ENCODE data around the gene KRTAP9-8. TPM values are rescaled to one million over a fixed set of nuclear protein-coding genes. Genes with fewer than 3 reads are reported as not detected.

The KRTAP9-8 gene
- total and polyA plus RNA-seq, 2 of the 4 experiments (the other 2 are of a cell fraction) = not detected

DNA sequence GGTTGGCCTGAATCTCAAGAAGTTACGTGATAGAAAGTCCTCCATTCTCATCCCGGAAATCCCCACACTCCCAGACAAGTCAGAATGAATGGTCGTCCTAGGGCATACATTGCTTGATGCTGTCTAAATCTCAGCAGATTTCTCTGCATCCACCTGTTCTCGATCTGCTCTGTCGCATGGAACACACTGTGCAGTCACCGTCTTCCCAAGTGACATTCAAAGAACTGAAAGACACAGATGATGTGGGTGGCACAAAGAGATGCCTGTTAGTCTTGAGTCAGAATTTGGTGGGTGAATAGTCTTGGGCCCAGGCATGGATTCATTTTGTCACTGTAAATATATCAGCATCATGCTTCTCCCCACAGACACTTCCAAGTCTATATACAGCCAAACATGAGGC lies 6.1 kb upstream of the KRTAP9-8 start:
- Histone ChIP-seq H2BK5ac (ENCODE audit: low read depth, low read length, poor library complexity, severe bottlenecking) (no peak overlapping the region), H3K4me2 (ENCODE audit: low read depth, low read length) (no peak overlapping the region), H3K23ac (ENCODE audit: low read depth, low read length) (no peak overlapping the region), H3K36me3 (ENCODE audit: control insufficient read depth, insufficient read depth, low read length) (no peaks in the 10 kb centered on the region), H3K4ac (ENCODE audit: low read depth, low read length) (no peak overlapping the region), H3K56ac (ENCODE audit: extremely low read depth, insufficient read depth, low read length) (no peak overlapping the region), H3K9me3 (ENCODE audit: control insufficient read depth, insufficient read depth, low read length) (no peaks in the 10 kb centered on the region), H3K4me3 (ENCODE audit: insufficient read depth, low read depth, low read length) (no peak overlapping the region), H3K9me1 (ENCODE audit: insufficient read depth, low read length) (no peaks in the 10 kb centered on the region), H3K79me1 (ENCODE audit: low read depth in 1 of 2, low read length in 2 of 2) (no peaks in the 10 kb centered on the region), H3K4me1 (ENCODE audit: control insufficient read depth, insufficient read depth, low read length) (no peaks in the 10 kb centered on the region), H2AFZ (replicated peaks; ENCODE audit: low read length, poor library complexity) (no peak overlapping the region), H3K9ac (ENCODE audit: low read depth, low read length) (no peak overlapping the region), H2AK9ac (replicated peaks; ENCODE audit: low read depth, low read length, poor library complexity) (no peak overlapping the region), H3K27me3 (ENCODE audit: control insufficient read depth, insufficient read depth, low read length) (peaks cover 2% of the 10 kb centered on the region), H3K27ac (ENCODE audit: insufficient read depth, low read length) (no peak overlapping the region), H3K14ac (replicated peaks; ENCODE audit: low read depth, low read length) (no peak overlapping the region), H2BK20ac (ENCODE audit: low read depth, low read length) (no peak overlapping the region), H4K20me1 (ENCODE audit: insufficient read depth, low read length) (no peaks in the 10 kb centered on the region), H3K18ac (ENCODE audit: low read depth, low read length) (no peak overlapping the region), H2BK120ac (ENCODE audit: low read depth, low read length) (no peak overlapping the region), H2BK15ac (ENCODE audit: low read depth, low read length) (no peak overlapping the region), H4K5ac (ENCODE audit: low read depth, low read length) (no peak overlapping the region), H4K8ac (ENCODE audit: low read depth in 2 of 2, low read length in 2 of 2) (no peak overlapping the region), H2AK5ac (ENCODE audit: low read depth, low read length) (no peak overlapping the region), H4K91ac (ENCODE audit: insufficient read depth, low read depth, low read length) (no peak overlapping the region)
- no TSS peak for BruUV-seq (replicated peaks)
- ChIA-PET CTCF (no interaction called here), POLR2A (ENCODE audit: unreplicated experiment) (no interaction called here)
- in situ Hi-C loops (cut with MboI; ENCODE audit: low sequenced_read_pairs) = no loop called here
- ATAC-seq (ENCODE audit: low read depth) = no peak
- intact Hi-C loops (cut with micrococcal nuclease) = no loop called here
- dilution Hi-C loops (cut with HindIII; ENCODE audit: low sequenced_read_pairs, unreplicated experiment) = no loop called here
- no peak for DNase-seq
- no CpG with 5 or more reads among the region's 6 CpGs for WGBS, 2 experiments (ENCODE audit: extremely low coverage in 2 of 2, insufficient read length in 1 of 2)
- TF ChIP-seq BHLHE40 (IDR thresholded peaks at IDR 0.05; ENCODE audit: low read depth, low read length) = no peak
- TF ChIP-seq MAZ (IDR thresholded peaks at IDR 0.05; ENCODE audit: borderline replicate concordance, low read depth, low read length) = no peak
- no peak for TF ChIP-seq RFX5 (IDR thresholded peaks at IDR 0.05; ENCODE audit: low read depth, low read length)
- no peak for TF ChIP-seq RCOR1 (IDR thresholded peaks at IDR 0.05; ENCODE audit: insufficient replicate concordance, low read length)
- no peak for TF ChIP-seq USF2 (IDR thresholded peaks at IDR 0.05; ENCODE audit: low read depth, low read length)
- TF ChIP-seq FOS (IDR thresholded peaks at IDR 0.05; ENCODE audit: low read depth, low read length) = no peak
- TF ChIP-seq MAFK (IDR thresholded peaks at IDR 0.05; ENCODE audit: low read depth, low read length) = no peak
- no peak for TF ChIP-seq CEBPB (IDR thresholded peaks at IDR 0.05; ENCODE audit: low read depth, low read length)
- no peak for TF ChIP-seq NFE2L2 (IDR thresholded peaks at IDR 0.05; ENCODE audit: low read depth, low read length)
- no peak for TF ChIP-seq RAD21 (IDR thresholded peaks at IDR 0.05; ENCODE audit: low read length)
